HCT116 (cell line): ENCODE results near the gene ZNF624. TPM values are rescaled to one million over a fixed set of nuclear protein-coding genes. Genes with fewer than 3 reads are reported as not detected.

Experiments used
- ATAC-seq: fragments of 200-7000 bp; cut with Tn5 transposase; 2 replicates; pipeline ENCODE4 v1.9.1; 2020; ENCODE audit warnings: mild to moderate bottlenecking, moderate library complexity
- BruUV-seq: library from RNA; stranded (reverse); fragments of 400-500 nt; replicated peaks from 2 replicates; lab custom pipeline; 2021; lab: Mats Ljungman, UMichigan
- CTCF ChIA-PET: fragments of 300-600 bp; sonication (Branson Sonifier 250); formaldehyde crosslinking; loops from one replicate; lab custom pipeline; 2021; ENCODE audit warnings: antibody characterized with exemption; lab: Charles Lee
- POLR2A ChIA-PET: fragments of 300-600, 350-600 bp; sonication (Branson Sonifier 250); formaldehyde crosslinking; loops from one replicate; lab custom pipeline; 2021; ENCODE audit warnings: antibody characterized with exemption; lab: Charles Lee
- RAD21 ChIA-PET, 2 experiments: fragments of 300-600 bp; sonication (Branson Sonifier 250); formaldehyde crosslinking; loops; one replicate each; lab custom pipeline; 2023; ENCODE audit warnings: low total read pairs in 2 of 2; ENCODE audit not compliant: uncharacterized antibody in 2 of 2, unreplicated experiment in 2 of 2, low non-redundant PET in 1 of 2; lab: Charles Lee
- DNase-seq: peaks from one replicate; pipeline ENCODE4 v3.0.0-alpha.2; 2010; ENCODE audit warnings: low read depth, low spot score
- H2AFZ ChIP-seq: fragments of 200-600 bp; shearing (Covaris generic), sonication (generic); 2 replicates; pipeline ENCODE4 v1.6.1; 2017; ENCODE audit warnings: low read depth, mixed run types, mixed read lengths, antibody characterized with exemption, low read length; ENCODE audit not compliant: poor library complexity, severe bottlenecking
- H3K27ac ChIP-seq: 2 replicates; pipeline ENCODE4 v1.5.1; 2012; ENCODE audit warnings: low read depth, low read length
- H3K27me3 ChIP-seq: fragments of 200-600 bp; sonication (generic); 2 replicates; pipeline ENCODE4 v1.6.1; 2016; ENCODE audit warnings: mixed run types, low read length, mixed read lengths; ENCODE audit not compliant: insufficient read depth
- H3K36me3 ChIP-seq, 2 experiments: fragments of 200-500 bp in 1 of 2; fragments of 200-600 bp in 1 of 2; sonication (Bioruptor generic) in 1 of 2; sonication (generic) in 1 of 2; 2 replicates each; pipeline versions ENCODE4 v1.5.1 to v1.6.1; 2014 to 2016; ENCODE audit warnings: low read length in 2 of 2, inconsistent platforms in 1 of 2, mixed read lengths in 1 of 2, mixed run types in 1 of 2; ENCODE audit not compliant: insufficient read depth in 2 of 2, control insufficient read depth in 1 of 2
- H3K4me1 ChIP-seq, 2 experiments: fragments of 200-600 bp in 1 of 2; sonication (generic) in 1 of 2; 2 replicates each; pipeline versions ENCODE4 v1.5.1 to v1.6.1; 2012 to 2017; ENCODE audit warnings: low read length in 2 of 2, inconsistent platforms in 1 of 2, mild to moderate bottlenecking in 1 of 2, mixed read lengths in 1 of 2, mixed run types in 1 of 2, moderate library complexity in 1 of 2; ENCODE audit not compliant: insufficient read depth in 2 of 2, control insufficient read depth in 1 of 2
- H3K4me2 ChIP-seq: fragments of 200-600 bp; sonication (generic); 2 replicates; pipeline ENCODE4 v1.6.1; 2017; ENCODE audit warnings: mixed run types, low read length, mixed read lengths
- H3K4me3 ChIP-seq, 2 experiments: fragments of 200-600 bp in 1 of 2; sonication (generic) in 1 of 2; replicated peaks in 1 of 2; 2 replicates each; pipeline ENCODE4 v1.5.1; 2011 to 2016; ENCODE audit warnings: low read length in 2 of 2, control low read depth in 1 of 2, low read depth in 1 of 2, mild to moderate bottlenecking in 1 of 2, mixed read lengths in 1 of 2, mixed run types in 1 of 2
- H3K79me2 ChIP-seq: fragments of 200-600 bp; sonication (generic); 2 replicates; pipeline ENCODE4 v1.6.1; 2017; ENCODE audit warnings: mild to moderate bottlenecking, mixed run types, low read length, moderate library complexity, mixed read lengths; ENCODE audit not compliant: insufficient read depth
- H3K9ac ChIP-seq: fragments of 200-600 bp; sonication (generic); 2 replicates; pipeline ENCODE4 v1.6.1; 2016; ENCODE audit warnings: low read length, mixed read lengths
- H3K9me2 ChIP-seq: fragments of 200-600 bp; sonication (generic), shearing (Covaris generic); 2 replicates; pipeline ENCODE4 v1.6.1; 2017; ENCODE audit warnings: mixed run types, mild to moderate bottlenecking, moderate library complexity; ENCODE audit not compliant: insufficient read depth
- H3K9me3 ChIP-seq, 2 experiments: fragments of 200-500 bp in 1 of 2; fragments of 200-600 bp in 1 of 2; sonication (Bioruptor generic) in 1 of 2; sonication (generic) in 1 of 2; 2 replicates each; pipeline ENCODE4 v1.6.1; 2014 to 2017; ENCODE audit warnings: low read length in 2 of 2, mixed read lengths in 2 of 2, inconsistent platforms in 1 of 2, low read depth in 1 of 2, mild to moderate bottlenecking in 1 of 2, mixed run types in 1 of 2, moderate library complexity in 1 of 2; ENCODE audit not compliant: control insufficient read depth in 1 of 2, insufficient read depth in 1 of 2
- H4K20me1 ChIP-seq: fragments of 200-600 bp; sonication (generic), shearing (Covaris generic); 2 replicates; pipeline ENCODE4 v1.6.1; 2017; ENCODE audit warnings: mixed run types, mild to moderate bottlenecking, moderate library complexity; ENCODE audit not compliant: insufficient read depth
- EGR1 ChIP-seq: IDR thresholded peaks from 2 replicates; pipeline ENCODE4 v1.6.1; 2012; ENCODE audit warnings: low read depth
- REST ChIP-seq: IDR thresholded peaks from 2 replicates; pipeline ENCODE4 v1.6.1; 2012; ENCODE audit warnings: low read depth
- SP1 ChIP-seq: IDR thresholded peaks from 2 replicates; pipeline ENCODE4 v1.6.1; 2012; ENCODE audit warnings: low read depth
- YY1 ChIP-seq: IDR thresholded peaks from 2 replicates; pipeline ENCODE4 v1.6.1; 2011; ENCODE audit warnings: low read length, low read depth, moderate library complexity, mild to moderate bottlenecking; ENCODE audit not compliant: insufficient replicate concordance; ENCODE audit errors: extremely low read depth
- ZNF274 ChIP-seq: fragments of 200-500 bp; sonication (Bioruptor generic); IDR thresholded peaks from 2 replicates; pipeline ENCODE4 v1.6.1; 2014; ENCODE audit warnings: mild to moderate bottlenecking, low read depth, low read length, inconsistent platforms
- intact Hi-C: fragments of 100-400 bp; cut with micrococcal nuclease; formaldehyde crosslinking; loops from 2 replicates; pipeline ENCODE4 v1.10.0; 2022
- total RNA-seq: library from RNA; stranded (reverse); gene quantifications from one replicate; pipeline ENCODE4 v1.2.1, GENCODE V29; 2021; ENCODE audit not compliant: unreplicated experiment

Gene ZNF624
- total RNA-seq, 1 experiment from 2014 or later = 2.9 TPM

GRCh38 chr17:16622540-16623277 lies 30.9 kb downstream of the ZNF624 start:
- Histone ChIP-seq H3K9me3 (peaks cover 38 to 58% of the 10 kb centered on the region in 2 experiments; a peak in 3 of 4 replicates), H3K4me2 (no peak overlapping the region), H2AFZ (no peak overlapping the region), H3K27ac (no peak overlapping the region), H4K20me1 (no peaks in the 10 kb centered on the region), H3K9me2 (no peaks in the 10 kb centered on the region), H3K27me3 (no peaks in the 10 kb centered on the region)
- no peak for ATAC-seq
- ChIA-PET POLR2A (no interaction called here), CTCF (no interaction called here)
- intact Hi-C loops = loop anchor here (10.0 kb wide), 1 partner anchor 78 kb away; no protein-coding TSS in a partner anchor
- BruUV-seq = no TSS peak
- no peak for TF ChIP-seq REST
- TF ChIP-seq ZNF274 = peak; percentile 95
- no peak for TF ChIP-seq EGR1
- TF ChIP-seq YY1 = no peak
- TF ChIP-seq SP1 = no peak
- TF ChIP-seq, all 23 proteins: peak for 1
- Histone ChIP-seq H3K79me2 (no peaks in the 10 kb centered on the region), H3K9ac (no peak overlapping the region), H3K4me1 (no peaks in the 10 kb centered on the region), H3K36me3 (peaks cover 0 to 6% of the 10 kb centered on the region in 2 experiments; a peak in 1 of 4 replicates), H3K4me3 (no peak overlapping the region)
- RAD21 ChIA-PET = no interaction called here
- no peak for DNase-seq
